Cardiac muscle cell (in vitro differentiated cells and primary cell): ENCODE results near the gene STX18. TPM values are rescaled to one million over a fixed set of nuclear protein-coding genes. Genes with fewer than 3 reads are reported as not detected.

ENCODE experiments used
- DNase-seq, 2 donors: peaks; one replicate each; pipeline versions ENCODE4 v3.0.0 to v3.0.0-alpha.2; 2010 to 2017; ENCODE audit warnings: low read depth in 1 of 2, low spot score in 1 of 2
- H3K27ac ChIP-seq: fragments of 200-600 bp; sonication (generic); 2 replicates; pipeline ENCODE4 v1.5.1; 2016
- H3K27me3 ChIP-seq: fragments of 200-600 bp; sonication (generic); 2 replicates; pipeline ENCODE4 v1.6.0; 2016; ENCODE audit warnings: control low read depth
- H3K36me3 ChIP-seq: fragments of 200-600 bp; sonication (generic); 2 replicates; pipeline ENCODE4 v1.5.1; 2016; ENCODE audit warnings: control low read depth
- H3K4me1 ChIP-seq: fragments of 200-600 bp; sonication (generic); 2 replicates; pipeline ENCODE4 v1.8.1; 2017; ENCODE audit warnings: low read depth, mild to moderate bottlenecking, mixed run types
- H3K4me3 ChIP-seq: fragments of 200-600 bp; sonication (generic); 2 replicates; pipeline ENCODE4 v1.5.1; 2016; ENCODE audit warnings: mild to moderate bottlenecking
- H3K9me3 ChIP-seq: fragments of 200-600 bp; sonication (generic); 2 replicates; pipeline ENCODE4 v1.5.1; 2017; ENCODE audit warnings: low read depth, mild to moderate bottlenecking, control low read depth
- CTCF ChIP-seq: IDR thresholded peaks from 2 replicates; pipeline ENCODE4 v1.5.1; 2012; ENCODE audit warnings: low read depth, mild to moderate bottlenecking, low read length
- polyA plus RNA-seq: library from polyadenylated mRNA; unstranded; fragments of >200 nt; fragmentation: Nextera tagmentation; extraction: Ambion mirVana; gene quantifications from 2 replicates; pipeline ENCODE4 v1.2.1, GENCODE V29; 2016
- total RNA-seq: library from RNA; depleted of rRNA; stranded (reverse); fragments of >200 nt; gene quantifications from 2 replicates; pipeline ENCODE4 v1.2.3, GENCODE V29; 2016

STX18 gene
- total and polyA plus RNA-seq, 2 experiments from 2014 or later = 29.8 to 63.3 TPM

GRCh38 chr4:4582653-4583052, 40.8 kb upstream of the STX18 start:
- no peaks in the 10 kb centered on the region for H3K9me3 ChIP-seq
- no peaks in the 10 kb centered on the region for H3K4me1 ChIP-seq
- no peak overlapping the region for H3K27ac ChIP-seq
- DNase-seq = no peak
- no peak overlapping the region for H3K4me3 ChIP-seq
- no peak for TF ChIP-seq CTCF
- H3K36me3 ChIP-seq = no peaks in the 10 kb centered on the region
- no peaks in the 10 kb centered on the region for H3K27me3 ChIP-seq

- TF ChIP-seq CTCF = no peak
- Histone ChIP-seq H3K9me3 (no peaks in the 10 kb centered on the region), H3K4me3 (no peak overlapping the region), H3K27me3 (no peaks in the 10 kb centered on the region), H3K36me3 (no peaks in the 10 kb centered on the region), H3K27ac (no peak overlapping the region), H3K4me1 (no peaks in the 10 kb centered on the region)
- DNase-seq = no peak
Observed at GRCh38 chr4:4580494-4580893, 38.6 kb upstream of the STX18 start.

GRCh38 chr4:4578981-4579380, 37.1 kb upstream of the STX18 start:
- no peaks in the 10 kb centered on the region for H3K27me3 ChIP-seq
- H3K4me1 ChIP-seq = peaks cover 5% of the 10 kb centered on the region
- H3K27ac ChIP-seq = no peak overlapping the region
- H3K4me3 ChIP-seq = no peak overlapping the region
- TF ChIP-seq CTCF = no peak
- H3K9me3 ChIP-seq = no peaks in the 10 kb centered on the region
- H3K36me3 ChIP-seq = no peaks in the 10 kb centered on the region
- no peak for DNase-seq

GRCh38 chr4:4577359-4577875, 35.6 kb upstream of the STX18 start:
- TF ChIP-seq CTCF = no peak
- no peaks in the 10 kb centered on the region for H3K9me3 ChIP-seq
- H3K27me3 ChIP-seq = no peaks in the 10 kb centered on the region
- no peak overlapping the region for H3K27ac ChIP-seq
- no peak overlapping the region for H3K4me3 ChIP-seq
- no peaks in the 10 kb centered on the region for H3K36me3 ChIP-seq
- DNase-seq = no peak
- H3K4me1 ChIP-seq = peaks cover 5% of the 10 kb centered on the region

- H3K9me3 ChIP-seq = no peaks in the 10 kb centered on the region
- H3K27ac ChIP-seq = no peak overlapping the region
- DNase-seq = peak; percentile 73 to 88
- H3K27me3 ChIP-seq = no peaks in the 10 kb centered on the region
- peaks cover 5% of the 10 kb centered on the region for H3K4me1 ChIP-seq
- peak overlapping the region; percentile 34 for H3K4me3 ChIP-seq
- peak; percentile 36 for TF ChIP-seq CTCF
- no peaks in the 10 kb centered on the region for H3K36me3 ChIP-seq
Observed at GRCh38 chr4:4575284-4576211, 33.7 kb upstream of the STX18 start.
